Activated naive CD8-positive, alpha-beta T cell (primary cell): Measurements from ENCODE around the gene ARL5C.
"Not testable (repeated sequence)": the region's sequence is repeated elsewhere in the genome, so short reads cannot be mapped to it uniquely, and the experiment has no call there.

Source experiments
- H3K27ac Mint-ChIP-seq: one replicate; pipeline ENCODE4 v1.8.0; 2021; ENCODE audit warnings: mixed read lengths
- H3K27me3 Mint-ChIP-seq: one replicate; pipeline ENCODE4 v1.8.0; 2021; ENCODE audit warnings: mixed read lengths
- H3K36me3 Mint-ChIP-seq: one replicate; pipeline ENCODE4 v1.8.0; 2021; ENCODE audit warnings: mixed read lengths
- H3K4me1 Mint-ChIP-seq: one replicate; pipeline ENCODE4 v1.8.0; 2021; ENCODE audit warnings: low read depth, mixed read lengths
- H3K4me3 Mint-ChIP-seq: one replicate; pipeline ENCODE4 v1.8.0; 2021; ENCODE audit warnings: mild to moderate bottlenecking, mixed read lengths
- H3K9me3 Mint-ChIP-seq: one replicate; pipeline ENCODE4 v1.8.0; 2021; ENCODE audit warnings: low read depth, mixed read lengths

Gene ARL5C

GRCh38 chr17:39181303-39181702, 15.3 kb upstream of the ARL5C start:
- H3K4me1 Mint-ChIP-seq = no peaks in the 10 kb centered on the region
- H3K4me3 Mint-ChIP-seq = no peak overlapping the region
- H3K36me3 Mint-ChIP-seq = peaks cover 6% of the 10 kb centered on the region
- H3K27ac Mint-ChIP-seq = no peak overlapping the region
- H3K9me3 Mint-ChIP-seq = no peaks in the 10 kb centered on the region
- H3K27me3 Mint-ChIP-seq = no peaks in the 10 kb centered on the region

- H3K4me3 Mint-ChIP-seq = no peak overlapping the region
- peaks cover 3% of the 10 kb centered on the region for H3K4me1 Mint-ChIP-seq
- peaks cover 3% of the 10 kb centered on the region for H3K36me3 Mint-ChIP-seq
- no peaks in the 10 kb centered on the region for H3K9me3 Mint-ChIP-seq
- H3K27me3 Mint-ChIP-seq = no peaks in the 10 kb centered on the region
- H3K27ac Mint-ChIP-seq = no peak overlapping the region
These were observed 12.6 kb upstream of the ARL5C start for GRCh38 chr17:39178536-39178935.

DNA sequence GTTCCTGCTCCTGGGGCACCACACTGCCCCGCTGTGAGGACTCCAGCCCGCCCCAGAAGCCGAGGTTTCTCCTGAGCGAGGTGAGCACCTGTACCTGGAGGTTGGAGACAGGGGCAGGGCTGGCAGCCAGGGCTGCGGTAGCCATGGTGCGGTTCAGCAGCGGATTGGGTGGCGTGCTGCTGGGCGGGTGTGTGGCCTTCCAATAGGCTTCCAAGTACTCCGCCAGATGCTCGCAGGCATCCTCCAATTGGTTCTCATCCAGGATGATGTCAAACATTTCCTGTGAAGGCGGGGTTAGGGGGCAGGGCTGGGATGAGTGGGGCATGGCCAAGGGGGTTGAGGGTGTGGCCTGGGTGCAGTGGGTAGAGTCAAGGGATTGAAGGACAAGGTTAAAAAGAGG, 11.3 kb upstream of the ARL5C start:
- H3K4me3 Mint-ChIP-seq = no peak overlapping the region
- H3K36me3 Mint-ChIP-seq = no peaks in the 10 kb centered on the region
- H3K4me1 Mint-ChIP-seq = peaks cover 11% of the 10 kb centered on the region
- no peaks in the 10 kb centered on the region for H3K9me3 Mint-ChIP-seq
- H3K27me3 Mint-ChIP-seq = no peaks in the 10 kb centered on the region
- no peak overlapping the region for H3K27ac Mint-ChIP-seq

DNA sequence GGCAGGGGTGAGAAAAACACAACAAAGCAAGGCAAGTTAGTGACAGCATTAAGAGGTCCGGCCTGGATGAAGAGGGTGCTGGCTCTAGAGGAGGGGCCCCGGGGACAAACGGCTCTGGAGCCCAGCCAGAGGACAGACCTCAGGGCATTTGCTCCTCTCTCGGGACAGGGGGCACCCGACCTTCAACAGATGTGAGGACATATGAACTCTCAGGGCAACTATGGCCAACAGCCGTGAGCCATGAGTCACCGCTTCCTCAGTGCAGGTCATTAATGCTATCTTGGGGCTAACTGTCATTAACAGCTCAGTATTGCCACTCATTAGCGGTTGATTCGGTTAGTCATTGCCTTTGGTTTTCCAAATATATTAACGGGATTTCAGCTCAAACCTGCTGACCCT, 9.7 kb upstream of the ARL5C start:
- Mint-ChIP-seq H3K4me1 (peaks cover 11% of the 10 kb centered on the region), H3K9me3 (no peaks in the 10 kb centered on the region), H3K4me3 (no peak overlapping the region), H3K27me3 (no peaks in the 10 kb centered on the region), H3K36me3 (no peaks in the 10 kb centered on the region), H3K27ac (no peak overlapping the region)

DNA sequence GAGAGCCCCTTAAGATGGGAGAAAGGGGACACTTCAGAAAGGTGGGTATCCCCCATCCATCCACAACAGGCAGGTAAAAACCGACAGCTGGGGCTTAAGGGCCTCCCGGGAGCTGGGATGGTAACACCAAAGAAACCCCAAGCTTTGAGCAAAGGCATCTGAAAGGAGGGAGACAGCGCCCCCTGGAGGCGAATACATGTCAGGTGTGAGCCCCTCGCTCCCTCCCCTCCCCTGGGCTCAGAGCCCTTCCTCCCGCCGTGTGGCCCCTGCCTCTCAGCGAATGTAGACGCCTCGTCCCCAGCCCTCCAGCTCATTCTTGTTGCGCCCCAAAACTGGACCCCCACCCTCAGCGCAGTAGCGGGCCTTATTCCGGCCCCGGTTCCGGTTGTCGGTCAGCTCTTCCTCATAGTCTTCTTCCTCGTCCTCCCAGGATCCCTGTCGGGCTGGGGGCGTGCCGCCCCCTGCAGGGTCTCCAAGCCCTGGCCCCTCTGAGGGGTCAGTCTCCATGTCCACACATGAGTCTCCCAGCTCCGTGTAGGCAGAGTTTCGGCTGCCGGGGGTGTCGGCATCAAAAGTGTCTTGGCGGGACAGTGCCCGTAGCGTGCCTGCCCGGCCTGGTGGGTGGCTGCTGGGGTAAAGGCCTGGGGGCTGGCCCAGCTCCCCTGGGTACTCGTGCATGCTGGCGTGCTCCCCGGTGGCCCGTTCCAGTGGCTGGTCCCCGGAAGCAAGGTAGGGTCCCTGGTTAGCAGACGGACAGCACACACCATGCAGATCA, 9.1 kb upstream of the ARL5C start:
- no peak overlapping the region for H3K27ac Mint-ChIP-seq
- H3K4me3 Mint-ChIP-seq = no peak overlapping the region
- H3K27me3 Mint-ChIP-seq = no peaks in the 10 kb centered on the region
- no peaks in the 10 kb centered on the region for H3K9me3 Mint-ChIP-seq
- peaks cover 11% of the 10 kb centered on the region for H3K4me1 Mint-ChIP-seq
- no peaks in the 10 kb centered on the region for H3K36me3 Mint-ChIP-seq

GRCh38 chr17:39173526-39174274, 7.7 kb upstream of the ARL5C start:
- Mint-ChIP-seq H3K9me3 (no peaks in the 10 kb centered on the region), H3K27me3 (no peaks in the 10 kb centered on the region), H3K4me3 (no peak overlapping the region), H3K27ac (no peak overlapping the region), H3K4me1 (peaks cover 11% of the 10 kb centered on the region), H3K36me3 (no peaks in the 10 kb centered on the region)

DNA sequence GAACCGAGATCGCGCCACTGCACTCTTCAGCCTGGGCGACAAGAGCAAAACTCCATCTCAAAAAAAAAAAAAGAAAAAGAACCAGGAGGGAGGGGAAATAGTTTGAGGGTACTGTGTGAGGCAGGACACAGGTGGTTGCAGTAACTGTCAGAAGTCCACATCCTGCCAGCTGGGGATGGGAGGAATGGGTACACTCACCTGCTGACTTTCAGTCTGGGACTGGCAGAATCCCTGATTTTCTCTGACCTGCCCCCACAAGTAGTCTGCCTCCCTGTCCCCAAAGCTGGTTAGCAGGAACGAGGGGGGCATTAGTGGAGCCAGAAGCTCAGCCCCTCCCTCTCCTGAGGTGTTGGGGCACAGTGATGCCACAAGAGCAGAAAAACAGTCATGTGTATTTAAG, 7.1 kb upstream of the ARL5C start:
- Mint-ChIP-seq H3K4me1 (peaks cover 11% of the 10 kb centered on the region), H3K36me3 (no peaks in the 10 kb centered on the region)

GRCh38 chr17:39171933-39172332, 6.0 kb upstream of the ARL5C start:
- Mint-ChIP-seq H3K27ac (no peak overlapping the region), H3K36me3 (no peaks in the 10 kb centered on the region), H3K4me3 (no peak overlapping the region), H3K9me3 (no peaks in the 10 kb centered on the region), H3K27me3 (no peaks in the 10 kb centered on the region), H3K4me1 (peaks cover 17% of the 10 kb centered on the region)

More for the DNA sequence above, 7.1 kb upstream of the ARL5C start:
- H3K9me3 Mint-ChIP-seq = no peaks in the 10 kb centered on the region
- H3K27me3 Mint-ChIP-seq = no peaks in the 10 kb centered on the region
- no peak overlapping the region for H3K27ac Mint-ChIP-seq
- no peak overlapping the region for H3K4me3 Mint-ChIP-seq

GRCh38 chr17:39170558-39170957, 4.6 kb upstream of the ARL5C start:
- no peak overlapping the region for H3K4me3 Mint-ChIP-seq
- H3K4me1 Mint-ChIP-seq = peaks cover 25% of the 10 kb centered on the region
- H3K36me3 Mint-ChIP-seq = no peaks in the 10 kb centered on the region
- H3K27me3 Mint-ChIP-seq = no peaks in the 10 kb centered on the region
- H3K27ac Mint-ChIP-seq = no peak overlapping the region
- H3K9me3 Mint-ChIP-seq = no peaks in the 10 kb centered on the region

- no peak overlapping the region for H3K27ac Mint-ChIP-seq
- no peak overlapping the region for H3K4me3 Mint-ChIP-seq
- no peaks in the 10 kb centered on the region for H3K27me3 Mint-ChIP-seq
- no peaks in the 10 kb centered on the region for H3K9me3 Mint-ChIP-seq
- H3K36me3 Mint-ChIP-seq = no peaks in the 10 kb centered on the region
- H3K4me1 Mint-ChIP-seq = peaks cover 25% of the 10 kb centered on the region
These were observed 4.1 kb upstream of the ARL5C start for GRCh38 chr17:39170109-39170508.

DNA sequence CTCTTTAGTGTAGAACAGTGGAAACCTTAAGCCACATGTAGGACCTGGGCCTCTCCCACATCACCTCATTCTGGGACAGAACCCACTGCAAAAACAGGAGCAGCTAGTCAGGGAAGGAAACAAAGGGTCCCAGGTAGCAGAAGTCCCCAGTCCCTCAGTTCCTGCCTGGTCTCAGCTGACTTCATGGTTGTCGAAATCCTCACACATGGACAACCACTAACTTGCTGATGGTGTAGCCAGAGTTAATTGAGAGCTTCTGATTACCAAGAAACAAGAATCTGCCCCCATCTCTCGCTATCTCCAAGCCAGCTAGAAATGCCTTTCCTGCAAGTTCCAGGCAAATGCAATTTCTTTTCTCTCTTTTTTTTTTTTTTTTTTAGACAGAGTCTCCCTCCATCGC, 3.6 kb upstream of the ARL5C start:
- Mint-ChIP-seq H3K27me3 (no peaks in the 10 kb centered on the region), H3K27ac (no peak overlapping the region), H3K4me1 (peaks cover 31% of the 10 kb centered on the region), H3K9me3 (no peaks in the 10 kb centered on the region), H3K36me3 (no peaks in the 10 kb centered on the region), H3K4me3 (no peak overlapping the region)

DNA sequence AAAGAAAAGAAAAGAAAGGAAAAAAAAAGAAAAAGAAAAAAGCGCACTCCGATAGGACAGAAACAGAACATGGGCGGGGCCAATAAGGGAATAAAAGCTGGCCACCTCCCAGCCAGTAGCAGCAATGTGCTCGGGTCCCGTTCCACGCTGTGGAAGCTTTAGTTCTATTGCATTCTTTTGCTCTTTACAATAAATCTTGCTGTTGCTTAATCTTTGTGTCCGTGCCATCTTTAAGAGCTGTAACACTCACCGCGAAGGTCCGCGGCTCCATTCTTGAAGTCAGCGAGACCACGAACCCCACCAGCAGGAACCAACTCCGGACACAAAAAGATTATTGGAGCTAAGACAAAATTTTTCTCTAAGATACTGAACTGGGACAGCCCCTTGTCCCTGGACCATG, 3.1 kb upstream of the ARL5C start:
- H3K9me3 Mint-ChIP-seq = no peaks in the 10 kb centered on the region
- no peaks in the 10 kb centered on the region for H3K36me3 Mint-ChIP-seq
- no peaks in the 10 kb centered on the region for H3K27me3 Mint-ChIP-seq
- no peak overlapping the region for H3K4me3 Mint-ChIP-seq
- H3K4me1 Mint-ChIP-seq = peaks cover 33% of the 10 kb centered on the region
- no peak overlapping the region for H3K27ac Mint-ChIP-seq

DNA sequence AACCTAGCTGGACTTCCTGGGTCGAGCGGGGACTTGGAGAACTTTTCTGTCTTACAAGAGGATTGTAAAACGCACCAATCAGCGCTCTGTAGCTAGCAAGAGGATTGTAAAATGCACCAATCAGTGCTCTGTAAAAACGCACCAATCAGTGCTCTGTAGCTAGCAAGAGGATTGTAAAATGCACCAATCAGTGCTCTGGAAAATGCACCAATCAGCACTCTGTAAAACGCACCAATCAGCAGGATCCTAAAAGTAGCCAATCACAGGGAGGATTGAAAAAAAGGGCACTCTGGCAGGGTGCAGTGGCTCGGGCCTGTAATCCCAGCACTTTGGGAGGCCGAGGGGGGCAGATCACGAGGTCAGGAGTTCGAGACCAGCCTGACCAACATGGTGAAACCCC, 2.5 kb upstream of the ARL5C start:
- H3K4me3 Mint-ChIP-seq, H3K9me3 Mint-ChIP-seq, H3K36me3 Mint-ChIP-seq, H3K27ac Mint-ChIP-seq, H3K27me3 Mint-ChIP-seq: not testable (repeated sequence)
- H3K4me1 Mint-ChIP-seq = peaks cover 32% of the 10 kb centered on the region

DNA sequence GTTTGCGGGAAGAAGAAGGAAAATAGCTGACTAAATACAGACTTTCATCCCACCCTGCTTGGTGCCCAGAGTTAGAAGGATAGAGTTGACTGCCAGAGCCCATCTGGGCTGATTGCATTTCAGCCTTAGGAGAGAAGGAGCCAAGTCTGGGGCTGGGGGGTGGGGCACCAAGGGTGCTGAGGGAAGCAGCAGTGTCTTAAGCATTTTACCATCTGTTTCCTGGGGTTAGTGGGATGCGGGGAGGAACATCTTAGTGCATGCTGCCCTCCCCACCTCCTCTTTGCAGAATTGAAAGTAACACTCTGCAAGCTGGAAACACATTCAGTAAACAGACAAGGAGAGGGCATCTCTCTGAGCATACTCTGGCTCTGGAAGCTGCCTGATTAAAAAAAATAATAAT, 1.5 kb upstream of the ARL5C start:
- no peaks in the 10 kb centered on the region for H3K27me3 Mint-ChIP-seq
- no peaks in the 10 kb centered on the region for H3K9me3 Mint-ChIP-seq
- H3K4me3 Mint-ChIP-seq = no peak overlapping the region
- no peak overlapping the region for H3K27ac Mint-ChIP-seq
- H3K36me3 Mint-ChIP-seq = no peaks in the 10 kb centered on the region
- H3K4me1 Mint-ChIP-seq = peaks cover 24% of the 10 kb centered on the region

DNA sequence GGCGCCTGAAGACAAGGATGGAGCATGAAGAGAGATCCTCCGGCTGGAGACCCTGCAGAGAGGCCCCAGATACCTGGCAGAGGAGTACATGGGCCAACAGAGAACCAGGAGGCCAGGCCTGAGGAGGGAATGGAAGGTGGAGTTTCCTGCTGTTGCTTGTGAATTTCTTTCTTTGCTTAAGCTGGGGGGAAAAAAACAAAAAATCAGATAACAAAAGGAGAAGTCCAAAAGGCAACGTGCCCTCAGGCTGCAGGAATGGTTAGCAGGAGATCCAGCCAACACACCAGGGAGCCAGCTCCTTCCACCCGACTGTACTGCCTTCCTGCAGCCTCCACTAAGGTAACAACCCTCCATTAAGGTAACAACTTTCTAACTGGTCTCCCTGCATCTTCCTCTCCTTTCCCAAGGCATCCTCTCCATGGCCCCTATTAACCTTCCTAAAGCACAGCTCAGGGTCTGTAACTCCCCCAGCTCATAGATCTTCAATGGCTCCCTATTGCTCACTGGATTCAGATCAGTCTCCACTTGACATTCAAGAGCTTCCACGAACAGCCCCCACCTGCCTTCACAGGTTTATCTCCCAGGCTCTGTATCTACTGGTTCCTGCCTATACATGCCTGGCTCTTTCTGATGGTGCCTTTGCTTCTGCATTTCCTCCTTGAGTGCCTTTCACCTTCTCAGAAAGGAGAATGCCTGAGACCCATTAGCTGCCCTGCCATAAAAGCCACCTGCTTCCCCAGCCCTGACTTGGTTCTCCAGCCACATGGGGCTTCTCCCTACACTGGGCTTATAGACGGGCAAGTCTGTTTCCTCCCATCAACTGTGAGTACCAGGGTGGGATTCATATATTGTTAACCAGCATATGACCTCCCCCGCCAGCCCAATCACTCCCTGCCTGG, 725 bp upstream of the ARL5C start:
- Mint-ChIP-seq H3K9me3 (no peaks in the 10 kb centered on the region), H3K27ac (no peak overlapping the region), H3K4me1 (peaks cover 24% of the 10 kb centered on the region), H3K27me3 (no peaks in the 10 kb centered on the region), H3K4me3 (peak overlapping the region; percentile 72), H3K36me3 (no peaks in the 10 kb centered on the region)
